ENCODE results near the gene PHOX2A.
A peak's percentile ranks its signal among the peaks of the same experiment; 100 is the strongest.
"Not testable (repeated sequence)": the region's sequence is repeated elsewhere in the genome, so short reads cannot be mapped to it uniquely, and the experiment has no call there.

The PHOX2A gene

DNA sequence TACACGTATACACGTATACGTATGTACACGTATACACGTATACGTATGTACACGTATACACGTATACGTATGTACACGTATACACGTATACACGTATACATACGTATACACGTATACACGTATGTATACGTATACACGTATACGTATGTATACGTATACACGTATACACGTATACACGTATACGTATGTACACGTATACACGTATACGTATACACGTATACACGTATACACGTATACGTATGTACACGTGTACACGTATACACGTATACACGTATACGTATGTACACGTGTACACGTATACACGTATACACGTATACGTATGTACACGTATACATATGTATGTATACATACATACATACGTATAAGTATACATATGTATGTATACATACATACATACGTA is 42.5 kb downstream of the PHOX2A start:
- not testable (repeated sequence) for H3K4me3 Mint-ChIP-seq, H3K9me3 Mint-ChIP-seq, ATAC-seq, H3K4me1 Mint-ChIP-seq, H3K27ac Mint-ChIP-seq, DNase-seq, H3K27me3 Mint-ChIP-seq

DNA sequence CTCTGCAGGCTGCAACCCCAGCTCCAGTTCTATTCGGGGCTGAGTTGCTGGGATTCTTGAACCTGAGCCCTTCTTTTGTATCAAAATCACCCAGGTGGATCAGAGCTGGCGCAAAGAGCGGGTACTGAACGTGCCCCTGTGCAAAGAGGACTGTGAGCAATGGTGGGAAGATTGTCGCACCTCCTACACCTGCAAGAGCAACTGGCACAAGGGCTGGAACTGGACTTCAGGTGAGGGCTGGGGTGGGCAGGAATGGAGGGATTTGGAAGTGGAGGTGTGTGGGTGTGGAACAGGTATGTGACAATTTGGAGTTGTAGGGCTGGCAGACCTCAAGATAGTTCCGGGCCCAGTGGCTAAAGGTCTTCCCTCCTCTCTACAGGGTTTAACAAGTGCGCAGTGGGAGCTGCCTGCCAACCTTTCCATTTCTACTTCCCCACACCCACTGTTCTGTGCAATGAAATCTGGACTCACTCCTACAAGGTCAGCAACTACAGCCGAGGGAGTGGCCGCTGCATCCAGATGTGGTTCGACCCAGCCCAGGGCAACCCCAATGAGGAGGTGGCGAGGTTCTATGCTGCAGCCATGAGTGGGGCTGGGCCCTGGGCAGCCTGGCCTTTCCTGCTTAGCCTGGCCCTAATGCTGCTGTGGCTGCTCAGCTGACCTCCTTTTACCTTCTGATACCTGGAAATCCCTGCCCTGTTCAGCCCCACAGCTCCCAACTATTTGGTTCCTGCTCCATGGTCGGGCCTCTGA is 48.3 kb downstream of the PHOX2A start:
- no peak for DNase-seq
- Mint-ChIP-seq H3K4me3 (no peak overlapping the region), H3K9me3 (no peaks in the 10 kb centered on the region), H3K27me3 (no peaks in the 10 kb centered on the region), H3K27ac (no peak overlapping the region), H3K4me1 (no peaks in the 10 kb centered on the region)
- ATAC-seq: no peak

DNA sequence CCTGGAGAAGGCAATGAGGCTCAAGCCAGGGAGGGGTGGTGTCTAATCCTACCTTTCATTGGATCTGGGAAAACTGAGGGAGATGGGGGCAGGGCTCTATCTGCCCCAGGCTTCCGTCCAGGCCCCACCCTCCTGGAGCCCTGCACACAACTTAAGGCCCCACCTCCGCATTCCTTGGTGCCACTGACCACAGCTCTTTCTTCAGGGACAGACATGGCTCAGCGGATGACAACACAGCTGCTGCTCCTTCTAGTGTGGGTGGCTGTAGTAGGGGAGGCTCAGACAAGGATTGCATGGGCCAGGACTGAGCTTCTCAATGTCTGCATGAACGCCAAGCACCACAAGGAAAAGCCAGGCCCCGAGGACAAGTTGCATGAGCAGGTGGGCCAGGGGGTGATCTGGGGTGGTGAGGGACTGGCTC is 52.0 kb downstream of the PHOX2A start, which contains the start of gene FOLR1:
TSS of gene FOLR1 (plus strand) at position 180 of the 421 bp plus-strand sequence. CDS start at position 214, 34 bp downstream.
- Mint-ChIP-seq H3K4me3 (no peak within 1 kb of the TSS), H3K27me3 (no peaks in the 10 kb centered on the region), H3K27ac (peak within 1 kb of the TSS in 1 of 2 donors; percentile 28), H3K9me3 (no peaks in the 10 kb centered on the region), H3K4me1 (no peaks in the 10 kb centered on the region)
- ATAC-seq: no peak
- DNase-seq: no peak

DNA sequence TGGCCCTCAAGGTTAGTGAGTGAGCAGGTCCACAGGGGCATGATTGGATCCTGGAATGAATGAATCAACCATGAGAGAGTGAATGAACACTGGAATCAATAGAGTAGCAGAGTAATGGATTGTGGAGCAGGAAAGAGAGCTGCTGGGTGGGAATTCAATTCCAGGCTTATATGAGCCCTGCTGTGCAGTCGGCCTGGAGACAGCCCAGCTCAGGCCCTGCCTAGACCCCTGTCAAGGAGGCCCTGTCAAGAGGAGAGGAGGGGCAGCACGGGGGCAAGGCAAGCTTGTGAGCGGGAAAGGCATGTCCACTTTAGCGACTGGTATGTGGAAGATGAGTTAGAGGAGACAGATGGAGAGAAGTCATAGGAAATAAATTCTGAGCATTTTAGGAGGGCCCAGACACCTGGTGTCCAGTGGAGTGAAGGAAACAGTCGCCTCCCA is 53.3 kb downstream of the PHOX2A start:
- Mint-ChIP-seq H3K27me3 (no peaks in the 10 kb centered on the region), H3K27ac (peak overlapping the region in 1 of 2 donors; percentile 5), H3K9me3 (no peaks in the 10 kb centered on the region), H3K4me3 (no peak overlapping the region), H3K4me1 (no peaks in the 10 kb centered on the region)
- no peak for ATAC-seq
- DNase-seq: no peak

GRCh38 chr11:72189455-72190250 is 54.3 kb downstream of the PHOX2A start:
- Mint-ChIP-seq H3K27ac (peak overlapping the region in 1 of 2 donors; percentile 50), H3K4me1 (no peaks in the 10 kb centered on the region), H3K9me3 (no peaks in the 10 kb centered on the region), H3K4me3 (no peak overlapping the region), H3K27me3 (no peaks in the 10 kb centered on the region)
- DNase-seq: no peak
- ATAC-seq: no peak

All from stimulated activated naive CD8-positive, alpha-beta T cell treated with anti-CD3 and anti-CD28 coated beads, Interleukin-15, amount 100 ng/mL, for 72 hours (primary cell).